SU-DHL-6 (cell line): ENCODE results near the gene RAB40C.

Experiments
- H2AFZ ChIP-seq: fragments of 200-600 bp; sonication (generic); 2 replicates; pipeline ENCODE4 v1.6.1; 2014; ENCODE audit warnings: low read depth, mild to moderate bottlenecking, moderate library complexity, mixed read lengths, antibody characterized with exemption, low read length; ENCODE audit not compliant: severe bottlenecking
- H3F3A ChIP-seq: fragments of 200-600 bp; shearing (Covaris generic); 2 replicates; pipeline ENCODE4 v1.6.0; 2016; ENCODE audit warnings: antibody characterized with exemption, mild to moderate bottlenecking; ENCODE audit not compliant: insufficient read depth
- H3K27ac ChIP-seq: fragments of 200-600 bp; sonication (generic); 2 replicates; pipeline ENCODE4 v1.5.1; 2016; ENCODE audit warnings: low read depth, mild to moderate bottlenecking, low read length, moderate library complexity, mixed read lengths
- H3K27me3 ChIP-seq: fragments of 200-600 bp; sonication (generic), shearing (Covaris generic); 2 replicates; pipeline ENCODE4 v1.6.0; 2014; ENCODE audit warnings: mild to moderate bottlenecking, low read length
- H3K36me3 ChIP-seq: fragments of 200-600 bp; sonication (generic); 2 replicates; pipeline ENCODE4 v1.6.1; 2014; ENCODE audit warnings: mild to moderate bottlenecking, low read length, mixed read lengths
- H3K4me2 ChIP-seq: fragments of 300-600, 200-600 bp; shearing (Covaris generic), sonication (generic); 2 replicates; pipeline ENCODE4 v1.6.0; 2014; ENCODE audit warnings: low read length, low read depth, mild to moderate bottlenecking; ENCODE audit not compliant: poor library complexity, severe bottlenecking
- H3K4me3 ChIP-seq: fragments of 200-600 bp; sonication (generic); 2 replicates; pipeline ENCODE4 v1.5.1; 2014; ENCODE audit warnings: antibody characterized with exemption, low read length, mild to moderate bottlenecking, mixed read lengths; ENCODE audit not compliant: insufficient read depth, poor library complexity, severe bottlenecking
- H3K79me2 ChIP-seq: fragments of 200-600 bp; sonication (generic); 2 replicates; pipeline ENCODE4 v1.6.1; 2014; ENCODE audit warnings: mild to moderate bottlenecking, low read length, moderate library complexity; ENCODE audit not compliant: insufficient read depth
- H3K9ac ChIP-seq: fragments of 200-600 bp; sonication (generic); 2 replicates; pipeline ENCODE4 v1.7.0; 2014; ENCODE audit warnings: mild to moderate bottlenecking, low read length
- H3K9me2 ChIP-seq: fragments of 200-600 bp; sonication (generic); replicated peaks from 2 replicates; pipeline ENCODE4 v1.6.1; 2014; ENCODE audit warnings: low read length; ENCODE audit not compliant: insufficient read depth
- H3K9me3 ChIP-seq: fragments of 200-600 bp; sonication (generic); 2 replicates; pipeline ENCODE4 v1.6.1; 2014; ENCODE audit warnings: low read length, mixed read lengths; ENCODE audit not compliant: insufficient read depth
- H4K20me1 ChIP-seq: fragments of 200-600 bp; sonication (generic); 2 replicates; pipeline ENCODE4 v1.6.1; 2014; ENCODE audit warnings: low read depth, mild to moderate bottlenecking, antibody characterized with exemption, low read length, moderate library complexity, mixed read lengths
- CTCF ChIP-seq: fragments of 200-600 bp; sonication (generic); IDR thresholded peaks from one replicate; pipeline ENCODE4 v1.5.1; 2017; ENCODE audit warnings: antibody characterized with exemption, mild to moderate bottlenecking, low read length, moderate library complexity; ENCODE audit not compliant: insufficient read depth, poor library complexity, severe bottlenecking
- EZH2phosphoT487 ChIP-seq: fragments of 200-600 bp; sonication (generic), shearing (Covaris generic); conservative IDR thresholded peaks from 2 replicates; pipeline ENCODE4 v1.6.1; 2018; ENCODE audit warnings: mild to moderate bottlenecking, antibody characterized with exemption, low read length, moderate library complexity, mixed read lengths

The RAB40C gene

DNA sequence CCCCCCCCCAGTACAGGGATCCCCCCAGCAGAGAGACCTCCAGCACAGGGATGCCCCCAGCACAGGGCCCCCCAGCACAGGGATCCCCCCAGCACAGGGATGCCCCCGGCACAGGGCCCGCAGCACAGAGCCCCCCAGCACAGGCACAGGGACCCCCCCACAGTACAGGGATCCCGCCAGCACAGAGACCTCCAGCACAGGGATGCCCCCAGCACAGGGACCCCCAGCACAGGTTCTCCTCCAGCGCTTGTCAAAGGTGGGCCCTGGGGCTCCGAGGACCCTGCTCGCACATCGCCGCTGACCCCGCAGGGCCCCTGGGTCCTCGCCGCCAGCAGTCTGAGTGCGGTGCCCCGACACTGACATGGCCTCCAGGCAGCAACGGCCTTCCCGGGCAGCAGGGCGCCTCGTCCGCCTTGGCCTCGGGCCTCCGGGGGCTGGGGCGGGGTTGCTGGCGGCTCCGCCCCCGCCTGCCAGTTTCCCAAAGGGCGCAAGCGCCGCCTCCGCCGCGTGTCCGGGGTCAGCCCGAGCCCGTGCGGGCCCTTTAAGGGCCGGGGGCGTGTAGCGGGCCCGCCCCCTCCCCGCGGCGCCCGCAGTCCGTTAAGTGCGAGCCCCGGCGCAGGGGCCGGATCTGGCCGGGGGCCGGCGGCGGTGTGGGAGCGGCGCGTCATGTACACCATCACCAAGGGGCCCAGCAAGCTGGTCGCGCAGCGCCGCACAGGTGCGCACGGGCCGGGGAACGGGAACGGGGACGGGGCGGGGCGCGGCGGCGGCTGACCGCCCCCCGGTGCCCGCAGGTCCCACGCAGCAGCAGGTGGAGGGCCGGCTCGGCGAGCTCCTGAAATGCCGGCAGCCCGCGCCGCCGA lies 51.7 kb downstream of the RAB40C start, which contains the start of gene MCRIP2:
Gene MCRIP2 (plus strand): TSS at position 503 of the 863 bp plus-strand sequence. CDS start 164 bp downstream, at position 667.
- Histone ChIP-seq H3K79me2 (peaks cover 13% of the 10 kb centered on the region), H3K27ac (peak within 1 kb of the TSS; percentile 74), H3K9me2 (no peaks in the 10 kb centered on the region), H3K27me3 (no peaks in the 10 kb centered on the region), H3K9me3 (no peaks in the 10 kb centered on the region), H3F3A (peaks cover 26% of the 10 kb centered on the region), H4K20me1 (no peaks in the 10 kb centered on the region), H3K4me2 (peak within 1 kb of the TSS; percentile 65), H3K36me3 (no peaks in the 10 kb centered on the region), H3K4me3 (peak within 1 kb of the TSS; percentile 80), H3K9ac (peak within 1 kb of the TSS; percentile 70), H2AFZ (peak within 1 kb of the TSS; percentile 35)
- TF ChIP-seq EZH2phosphoT487: no peak
- no peak for TF ChIP-seq CTCF

DNA sequence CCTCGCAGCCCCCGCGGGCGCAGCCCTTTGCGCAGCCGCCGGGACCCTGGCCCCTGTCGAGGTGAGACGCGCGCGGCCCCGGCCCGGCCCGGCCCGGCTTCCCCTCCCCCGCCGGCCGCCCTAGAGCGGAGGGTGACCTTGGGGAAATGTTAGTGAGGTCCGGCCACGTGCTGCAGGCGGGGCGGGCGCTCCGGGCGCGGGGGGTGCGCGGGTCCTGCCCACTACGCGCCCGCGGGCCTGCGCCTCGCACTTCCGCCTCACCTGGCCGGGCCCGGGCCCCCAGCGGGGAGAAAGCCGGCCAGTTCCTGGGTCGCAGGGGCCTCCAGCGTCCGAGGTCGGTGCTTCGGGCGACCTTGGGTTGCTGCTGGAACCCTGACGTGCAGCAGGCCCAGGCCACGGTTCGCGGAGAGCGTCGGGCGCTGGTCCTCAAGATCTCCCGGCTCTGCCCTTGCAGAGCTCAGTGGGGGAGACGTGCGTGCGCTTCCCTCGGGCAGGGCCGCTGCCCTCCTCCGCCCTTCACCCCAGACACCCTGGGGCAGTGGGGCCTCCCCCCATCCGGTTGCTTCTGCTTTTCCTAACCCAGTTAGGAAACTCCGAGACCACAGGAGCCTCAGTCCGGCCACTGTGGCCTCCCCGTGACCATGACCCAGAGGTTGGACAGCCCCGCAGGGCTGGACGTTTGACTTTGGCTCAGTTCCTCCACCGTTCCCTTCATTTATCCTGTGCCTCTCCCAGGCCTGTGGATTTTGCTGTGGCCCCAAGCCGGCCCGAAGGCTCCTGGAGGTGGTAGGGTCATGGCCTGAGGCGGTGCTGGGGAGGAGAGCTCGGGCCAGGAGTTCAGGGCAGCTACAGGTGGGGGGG lies 52.6 kb downstream of the RAB40C start:
- H2AFZ ChIP-seq: no peak overlapping the region
- H3K79me2 ChIP-seq: peaks cover 13% of the 10 kb centered on the region
- H3K9me3 ChIP-seq: no peaks in the 10 kb centered on the region
- H3K4me3 ChIP-seq: peak overlapping the region; percentile 80
- peak overlapping the region; percentile 65 for H3K4me2 ChIP-seq
- H4K20me1 ChIP-seq: no peaks in the 10 kb centered on the region
- TF ChIP-seq CTCF: no peak
- no peak for TF ChIP-seq EZH2phosphoT487
- H3F3A ChIP-seq: peaks cover 26% of the 10 kb centered on the region
- no peaks in the 10 kb centered on the region for H3K36me3 ChIP-seq
- peak overlapping the region; percentile 70 for H3K9ac ChIP-seq
- peak overlapping the region; percentile 74 for H3K27ac ChIP-seq
- no peaks in the 10 kb centered on the region for H3K27me3 ChIP-seq
- no peaks in the 10 kb centered on the region for H3K9me2 ChIP-seq

DNA sequence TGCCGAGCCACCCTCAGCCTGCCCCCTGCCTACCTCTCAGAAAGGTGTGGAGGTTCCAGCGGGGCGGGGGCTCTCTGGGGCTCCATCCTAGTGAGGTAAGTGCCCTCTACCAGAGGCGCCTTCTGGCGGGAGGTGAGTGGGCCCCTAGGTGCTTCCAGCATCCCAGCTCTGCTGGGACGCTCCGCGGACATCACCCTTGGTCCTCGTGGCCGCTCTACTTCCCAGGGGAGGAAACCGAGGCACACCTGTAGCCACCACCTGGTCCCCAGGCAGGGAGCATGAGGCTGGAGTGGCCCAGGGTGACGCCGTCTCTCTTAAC lies 53.1 kb downstream of the RAB40C start:
- Histone ChIP-seq H3K9me3 (no peaks in the 10 kb centered on the region), H4K20me1 (no peaks in the 10 kb centered on the region), H3K9me2 (no peaks in the 10 kb centered on the region), H3K27ac (peak overlapping the region; percentile 74), H3F3A (peaks cover 27% of the 10 kb centered on the region), H3K4me3 (peak overlapping the region; percentile 80), H2AFZ (no peak overlapping the region), H3K79me2 (peaks cover 13% of the 10 kb centered on the region), H3K27me3 (no peaks in the 10 kb centered on the region), H3K4me2 (peak overlapping the region; percentile 65), H3K36me3 (no peaks in the 10 kb centered on the region), H3K9ac (peak overlapping the region; percentile 70)
- no peak for TF ChIP-seq CTCF
- TF ChIP-seq EZH2phosphoT487: no peak
